ENCODE measurements around the gene RAD52.

- TF ChIP-seq CTCF (IDR thresholded peaks at IDR 0.05; ENCODE audit: poor library complexity) (no peak), EZH2phosphoT487 (IDR thresholded peaks at IDR 0.05; ENCODE audit: low read depth, severe bottlenecking, unreplicated experiment) (no peak), EZH2 (IDR thresholded peaks at IDR 0.05; ENCODE audit: borderline replicate concordance) (no peak)
Observed at GRCh38 chr12:974271-974862, 24.9 kb upstream of the RAD52 start.

All from hepatocyte (in vitro differentiated cells).